Smooth muscle cell of the brain vasculature (primary cell): ENCODE measurements around the gene ETNK1.
A peak's percentile ranks its signal among the peaks of the same experiment; 100 is the strongest.
"Not testable (repeated sequence)": the region's sequence is repeated elsewhere in the genome, so short reads cannot be mapped to it uniquely, and the experiment has no call there.

ENCODE experiments used
- DNase-seq: peaks from one replicate; pipeline ENCODE4 v3.0.0-alpha.2; 2012; ENCODE audit warnings: low read depth, low spot score

Gene ETNK1

DNA sequence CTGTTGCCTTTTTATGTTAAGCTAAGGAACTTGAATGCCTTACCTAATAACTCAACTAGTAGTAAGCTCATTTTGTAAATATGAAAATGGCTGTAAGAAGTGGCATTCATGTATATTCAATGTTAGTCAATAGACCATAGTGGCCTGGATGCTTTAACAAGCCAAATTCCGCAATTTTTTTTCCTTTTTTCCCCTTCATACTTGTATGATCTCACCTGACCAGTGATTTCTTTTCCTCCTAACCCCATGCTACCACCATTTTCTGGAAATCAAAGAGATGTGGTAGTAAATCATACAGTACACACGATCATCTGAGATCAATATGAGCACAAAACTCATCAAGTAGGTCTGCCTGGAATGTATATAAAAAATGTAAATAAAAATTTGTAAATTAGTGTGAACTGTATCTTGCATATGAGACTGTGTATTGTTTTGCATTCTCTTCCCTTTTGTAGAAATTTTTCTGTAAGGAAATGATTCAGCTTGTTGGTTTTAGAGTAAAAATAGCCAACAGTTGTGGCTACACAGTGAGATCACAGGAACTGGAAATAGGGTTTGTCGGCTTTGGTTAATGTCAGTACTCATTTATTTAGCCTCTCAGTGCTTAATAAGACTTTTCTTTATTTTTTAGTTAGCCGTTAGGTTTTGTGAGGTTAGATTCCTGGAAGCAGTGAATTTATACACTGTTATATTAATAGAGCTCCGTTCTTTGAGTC lies 62.5 kb downstream of the ETNK1 start:
- DNase-seq, result no peak

DNA sequence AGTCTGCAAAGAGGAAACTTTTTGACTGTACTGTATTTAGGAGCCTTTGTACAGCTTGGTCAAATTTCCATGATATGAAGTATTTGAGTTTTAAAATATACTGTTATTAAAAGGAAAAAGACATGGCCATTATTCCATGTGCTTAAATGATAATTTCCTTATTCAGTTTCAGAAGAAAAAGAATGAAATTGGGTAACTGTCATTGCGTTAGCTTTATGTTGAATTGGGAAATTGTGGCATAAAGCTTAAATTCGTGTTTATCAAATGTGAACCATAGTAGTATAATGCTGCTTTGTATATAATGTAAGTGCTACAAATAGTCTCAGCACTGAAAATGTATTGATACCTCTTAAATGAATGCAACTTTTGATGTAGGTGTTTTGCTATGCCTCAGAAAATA lies 64.9 kb downstream of the ETNK1 start:
- DNase-seq, result no peak

DNA sequence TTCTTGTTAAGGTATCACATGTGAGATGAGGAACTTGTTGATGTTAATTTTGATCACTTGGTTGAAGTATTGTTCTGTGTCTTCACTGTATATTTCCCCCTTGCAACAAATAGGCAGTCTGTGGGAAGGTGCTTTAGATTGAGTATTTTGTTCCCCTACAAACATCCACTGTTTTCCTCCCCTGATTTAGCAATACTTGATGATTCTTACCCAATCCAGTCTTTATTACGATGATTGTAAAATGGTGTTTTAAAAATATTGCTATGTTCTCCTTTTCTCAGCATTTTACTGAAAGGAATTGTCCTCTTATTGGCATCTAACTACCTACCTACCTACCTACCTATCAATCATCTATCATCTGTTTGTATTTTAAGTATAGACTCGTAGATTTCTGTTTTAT lies 66.3 kb downstream of the ETNK1 start:
- no peak for DNase-seq

DNA sequence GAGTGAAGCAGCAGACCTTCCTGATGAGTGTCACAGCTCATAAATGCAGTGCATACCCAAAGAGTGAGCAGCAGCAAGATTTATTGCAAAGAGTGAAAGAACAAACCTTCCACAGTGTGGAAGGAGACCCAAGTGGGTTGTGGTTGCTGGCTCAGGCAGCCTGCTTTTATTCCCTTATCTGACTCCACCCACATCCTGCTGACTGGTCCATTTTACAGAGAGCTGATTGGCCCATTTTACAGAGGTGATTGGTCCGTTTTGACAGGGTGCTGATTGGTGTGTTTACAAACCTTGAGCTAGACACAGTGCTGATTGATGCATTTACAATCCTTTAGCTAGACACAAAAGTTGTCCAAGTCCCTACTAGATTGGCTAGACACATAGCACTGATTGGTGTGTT lies 67.5 kb downstream of the ETNK1 start:
- not testable (repeated sequence) for DNase-seq

DNA sequence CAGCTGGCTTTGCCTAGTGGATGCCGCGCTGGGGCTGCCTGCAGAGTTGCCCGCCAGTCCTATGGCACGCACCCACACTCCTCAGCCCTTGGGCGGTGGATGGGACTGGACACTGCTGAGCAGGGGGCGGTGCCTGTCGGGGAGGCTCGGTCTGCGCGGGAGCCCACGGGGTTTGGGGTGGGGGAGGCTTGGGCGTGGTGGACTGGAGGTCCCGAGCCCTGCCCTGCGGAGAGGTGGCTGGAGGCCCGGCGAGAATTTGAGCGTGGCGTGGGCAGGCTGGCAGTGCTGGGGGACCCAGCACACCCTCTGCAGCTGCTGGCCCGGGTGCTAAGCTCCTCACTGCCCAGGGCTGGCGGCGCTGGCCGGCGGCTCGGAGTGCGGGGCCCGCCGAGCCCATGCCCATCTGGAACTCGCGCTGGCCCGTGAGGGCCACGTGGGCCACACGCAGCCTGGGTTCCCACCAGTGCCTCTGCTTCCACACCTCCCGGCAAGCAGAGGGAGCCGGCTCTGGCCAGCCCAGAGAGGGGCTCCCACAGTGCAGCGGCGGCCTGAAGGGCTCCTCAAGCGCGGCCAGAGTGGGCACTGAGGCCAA lies 68.1 kb downstream of the ETNK1 start:
- DNase-seq, result no peak

DNA sequence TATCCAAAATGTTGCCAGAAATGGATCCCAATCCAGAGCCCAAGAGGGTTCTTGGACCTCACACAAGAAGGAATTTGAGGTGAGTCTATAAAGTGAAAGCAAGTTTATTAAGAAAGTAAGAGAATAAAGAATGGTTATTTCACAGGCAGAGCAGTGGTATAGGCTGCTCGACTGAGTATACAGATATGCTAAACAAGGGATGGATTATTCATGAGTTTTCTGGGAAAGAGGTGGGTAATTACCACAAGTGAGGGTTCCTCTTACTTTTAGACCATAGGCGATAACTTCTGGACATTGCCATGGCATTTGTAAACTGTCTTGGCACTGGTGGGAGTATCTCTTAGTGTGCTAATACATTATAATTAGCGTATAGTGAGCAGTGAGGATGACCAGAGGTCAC lies 73.6 kb downstream of the ETNK1 start:
- DNase-seq, result no peak

DNA sequence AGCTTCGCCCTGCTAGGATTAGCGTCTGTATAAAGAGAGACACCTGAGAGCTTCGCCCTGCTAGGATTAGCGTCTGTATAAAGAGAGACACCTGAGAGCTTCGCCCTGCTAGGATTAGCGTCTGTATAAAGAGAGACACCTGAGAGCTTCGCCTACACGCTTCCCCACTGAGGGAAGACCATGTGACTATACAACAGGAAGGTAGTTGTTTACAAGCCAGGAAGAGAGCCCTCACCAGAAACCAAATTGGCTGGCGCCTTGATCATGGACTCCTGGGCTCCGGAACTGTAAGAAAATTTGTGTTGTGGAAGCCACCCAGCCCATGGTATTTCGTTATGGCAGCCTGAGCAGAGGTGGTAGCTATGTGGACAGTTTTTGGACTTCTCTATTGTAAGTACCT lies 74.7 kb downstream of the ETNK1 start:
- not testable (repeated sequence) for DNase-seq

DNA sequence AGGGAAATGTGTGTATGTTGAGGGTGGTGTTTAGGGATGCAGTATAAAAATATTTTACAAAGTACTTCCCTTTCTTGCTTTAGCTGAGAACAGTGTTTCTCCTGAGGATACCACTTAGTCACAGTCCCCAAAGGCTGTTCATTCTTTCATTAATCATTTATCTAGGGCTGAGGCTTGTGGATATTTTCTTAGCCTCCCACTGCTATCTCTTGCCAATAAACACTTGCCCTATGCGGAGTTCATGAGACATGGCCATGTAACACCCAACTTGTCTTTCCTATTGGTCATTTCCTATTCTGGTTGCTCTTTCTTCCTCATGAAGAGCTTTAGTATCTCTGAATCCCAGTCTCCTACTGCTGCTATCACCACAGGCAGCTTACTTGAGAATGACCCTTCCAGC lies 75.1 kb downstream of the ETNK1 start:
- DNase-seq, result peak; percentile 61

DNA sequence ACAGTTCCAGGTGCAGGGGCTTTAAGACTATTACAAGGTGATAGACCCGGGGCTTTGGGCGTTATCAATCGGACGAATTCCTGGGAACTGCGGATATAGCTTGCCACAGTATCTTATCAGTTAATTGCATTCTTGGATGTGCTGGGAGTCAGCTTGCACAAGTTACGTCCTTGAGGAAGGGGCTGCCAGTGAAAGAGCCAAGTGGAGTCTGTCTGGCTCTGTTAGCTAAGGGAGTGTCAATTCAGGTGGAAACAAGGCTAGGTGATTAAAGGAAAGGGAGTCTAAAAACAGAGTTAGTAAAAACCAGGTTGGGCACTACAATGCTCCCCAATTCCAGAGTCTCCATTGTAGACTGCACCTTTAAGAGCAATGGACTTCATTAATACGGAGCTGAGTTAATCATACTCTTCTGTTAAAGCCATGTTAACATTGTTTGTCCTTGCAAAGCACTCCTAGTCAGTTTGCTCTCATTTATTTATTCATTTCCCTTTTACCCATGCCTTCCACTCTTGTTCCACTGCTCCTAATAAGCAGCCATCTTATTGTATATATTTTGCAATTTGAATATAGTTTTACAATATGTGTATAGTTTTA lies 76.3 kb downstream of the ETNK1 start:
- DNase-seq, result not testable (repeated sequence)

DNA sequence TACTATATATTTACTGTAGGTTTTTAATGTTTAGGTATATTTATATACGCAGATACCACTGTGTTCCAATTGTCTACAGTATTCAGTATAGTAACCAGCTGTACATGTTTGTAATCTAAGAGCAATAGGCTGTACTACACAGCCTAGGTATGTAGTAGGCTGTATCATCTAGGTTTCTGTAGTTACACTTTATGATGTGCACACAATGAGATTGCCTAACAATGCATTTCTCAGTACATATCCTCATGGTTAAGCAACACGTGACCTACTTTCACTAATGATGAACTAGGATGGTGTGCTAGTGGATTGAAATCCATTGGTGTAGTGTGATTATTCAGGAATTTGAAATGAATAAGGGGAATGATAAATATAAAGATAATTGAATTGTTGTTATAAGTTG lies 77.7 kb downstream of the ETNK1 start:
- DNase-seq, result no peak

DNA sequence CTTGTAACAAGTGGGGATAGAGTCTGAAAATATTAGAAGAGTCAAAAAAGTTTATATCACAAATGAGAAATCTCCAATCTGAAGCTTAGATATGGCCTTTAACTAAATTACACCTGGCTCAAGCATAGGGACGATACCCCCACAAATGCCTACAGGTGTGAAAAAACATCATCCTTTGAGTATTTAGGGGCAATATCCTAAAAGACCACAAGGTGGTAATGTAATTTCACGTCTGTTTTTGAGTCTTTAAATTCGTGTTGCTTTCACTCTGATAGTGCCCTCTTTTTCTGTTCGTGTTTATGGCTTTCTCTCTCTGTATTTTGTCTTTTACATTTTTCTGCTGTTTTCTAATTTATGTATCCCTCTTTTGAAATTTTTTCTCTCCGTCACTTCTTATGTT lies 84.3 kb downstream of the ETNK1 start:
- no peak for DNase-seq

DNA sequence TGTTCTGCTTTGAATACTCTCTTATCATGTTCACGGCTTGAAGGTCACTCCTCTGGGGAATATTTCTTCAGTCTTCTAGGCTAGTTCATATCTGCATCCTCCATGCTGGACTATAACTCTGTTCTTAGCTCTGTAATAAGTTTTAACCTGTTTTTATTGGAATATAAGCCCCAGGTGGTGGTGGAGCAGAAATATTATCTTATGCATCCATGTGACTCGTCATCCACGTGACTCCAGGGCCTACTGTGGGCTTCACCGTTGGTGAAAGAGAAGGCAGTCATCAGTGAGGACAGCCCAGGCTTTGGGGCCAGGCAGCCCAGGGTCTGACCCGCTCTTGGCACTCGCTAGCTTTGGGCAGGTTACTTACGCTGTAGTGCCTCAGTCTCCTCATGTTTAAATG lies 87.1 kb downstream of the ETNK1 start:
- DNase-seq, result no peak

DNA sequence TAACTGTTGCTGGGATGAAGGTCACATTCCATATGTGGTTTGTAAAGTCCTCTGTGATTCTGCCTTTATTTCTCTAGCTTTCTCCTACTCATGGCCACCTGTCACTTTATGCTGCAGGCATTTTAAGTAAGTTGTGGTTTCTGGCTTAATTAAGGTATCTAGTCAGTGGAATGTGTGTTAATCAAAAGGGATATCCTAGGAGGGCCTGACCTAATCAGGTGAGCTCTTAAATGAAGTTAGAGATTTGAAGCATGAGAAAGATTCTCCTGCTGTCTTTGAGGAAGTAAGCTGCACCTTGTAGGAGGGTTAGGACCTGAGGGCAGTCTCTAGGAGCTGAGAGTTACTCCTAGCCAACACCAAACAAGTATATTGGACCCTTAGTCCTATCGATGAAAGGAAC lies 90.3 kb downstream of the ETNK1 start:
- DNase-seq, result no peak

DNA sequence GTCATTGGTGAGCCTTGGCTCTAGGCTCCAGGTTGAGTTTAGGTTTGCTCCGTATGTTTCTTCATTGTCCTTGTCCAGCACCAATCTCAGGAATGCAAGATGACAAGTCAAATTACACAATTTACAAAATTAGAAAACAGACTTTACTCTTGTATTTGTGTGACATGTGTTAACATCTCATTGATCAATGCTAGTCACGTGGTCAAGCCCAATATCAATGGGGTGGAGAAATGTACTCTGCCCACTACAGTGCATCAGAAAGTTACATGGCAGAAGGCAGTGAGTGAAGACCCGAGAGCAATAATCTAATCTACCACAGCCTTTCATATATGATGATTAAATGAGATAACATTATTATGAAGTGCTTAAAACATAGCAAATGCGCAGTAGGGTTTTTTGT lies 94.8 kb downstream of the ETNK1 start:
- DNase-seq, result no peak

DNA sequence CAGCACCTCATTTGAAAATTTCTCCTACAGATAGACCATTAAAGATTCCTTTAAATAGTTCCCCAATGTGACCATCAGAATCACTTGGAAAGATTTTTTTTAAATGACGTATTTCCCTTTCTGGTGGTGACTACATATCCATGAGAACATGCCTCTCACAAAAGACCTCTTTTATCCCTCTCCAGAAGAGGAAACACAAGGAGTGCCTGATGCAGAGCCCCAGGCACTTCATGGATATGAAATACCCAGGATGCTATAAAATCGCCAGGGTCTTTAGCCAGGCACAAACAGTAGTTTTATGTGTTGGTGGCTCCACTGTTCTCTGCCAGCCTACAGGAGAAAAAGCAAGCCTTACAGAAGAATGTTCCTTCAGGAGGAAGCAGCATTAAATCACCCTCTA lies 97.1 kb downstream of the ETNK1 start:
- DNase-seq, result no peak

DNA sequence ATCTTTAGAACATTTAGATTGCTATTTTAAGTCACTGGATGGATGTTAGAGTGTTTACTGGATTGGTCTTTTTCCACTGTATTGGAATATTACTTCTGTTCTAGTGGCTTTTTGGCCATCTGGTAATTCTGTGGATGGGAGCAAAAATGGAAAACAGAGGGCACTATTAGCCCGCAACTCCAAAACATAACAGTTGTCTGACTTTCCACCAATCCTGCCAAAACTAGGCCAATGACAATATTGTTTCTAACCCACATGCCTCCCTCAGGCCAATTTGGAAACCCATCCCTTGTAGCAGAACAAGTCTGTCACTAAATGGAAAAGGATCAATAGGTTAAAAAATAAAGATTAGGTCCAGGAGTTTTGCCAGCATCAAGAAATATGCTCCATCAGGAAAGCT lies 97.8 kb downstream of the ETNK1 start:
- DNase-seq, result no peak

DNA sequence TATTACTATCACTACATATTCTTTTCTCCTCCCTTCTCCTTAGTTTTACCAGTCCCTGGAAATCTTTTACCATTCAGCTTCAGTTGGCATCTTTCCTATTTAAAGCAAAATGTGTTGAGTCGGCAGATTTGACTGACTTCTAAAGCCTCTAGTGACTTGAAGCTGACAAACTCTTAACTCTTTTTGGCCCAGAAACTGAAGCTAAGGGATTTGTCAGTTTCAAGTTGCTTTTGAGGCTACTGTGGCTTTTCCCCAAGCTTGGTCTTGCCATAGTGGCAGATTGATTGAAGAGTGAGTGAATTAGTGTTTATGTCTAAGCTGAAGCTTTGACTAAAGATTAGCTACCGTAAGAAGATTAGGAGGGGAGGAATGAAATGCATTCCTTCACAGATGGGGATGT lies 104.0 kb downstream of the ETNK1 start:
- DNase-seq, result no peak

DNA sequence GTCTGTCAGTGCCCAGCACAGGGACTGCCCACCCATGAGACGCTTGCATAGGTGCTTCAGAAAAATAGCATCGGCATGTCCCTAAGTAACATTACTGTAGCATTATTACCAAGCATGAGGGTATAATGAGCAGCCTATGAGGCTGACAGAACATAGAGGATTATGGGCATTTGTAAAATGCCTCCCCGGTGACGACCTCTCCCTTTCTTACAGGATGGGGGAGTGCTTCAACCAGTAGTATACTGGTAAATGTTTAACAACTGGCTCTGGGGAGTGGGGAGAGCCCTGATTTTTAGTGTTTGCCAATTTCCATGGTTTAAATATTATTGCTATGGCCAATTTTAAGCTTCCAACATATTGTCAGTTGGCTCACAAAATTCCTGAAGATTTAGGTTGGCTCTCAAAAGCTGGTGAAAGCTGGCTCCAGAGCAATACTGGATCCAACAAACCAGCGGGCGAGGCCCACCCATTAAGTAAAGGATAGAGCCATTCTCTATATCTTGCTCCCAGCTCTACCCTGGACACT lies 104.5 kb downstream of the ETNK1 start:
- no peak for DNase-seq

DNA sequence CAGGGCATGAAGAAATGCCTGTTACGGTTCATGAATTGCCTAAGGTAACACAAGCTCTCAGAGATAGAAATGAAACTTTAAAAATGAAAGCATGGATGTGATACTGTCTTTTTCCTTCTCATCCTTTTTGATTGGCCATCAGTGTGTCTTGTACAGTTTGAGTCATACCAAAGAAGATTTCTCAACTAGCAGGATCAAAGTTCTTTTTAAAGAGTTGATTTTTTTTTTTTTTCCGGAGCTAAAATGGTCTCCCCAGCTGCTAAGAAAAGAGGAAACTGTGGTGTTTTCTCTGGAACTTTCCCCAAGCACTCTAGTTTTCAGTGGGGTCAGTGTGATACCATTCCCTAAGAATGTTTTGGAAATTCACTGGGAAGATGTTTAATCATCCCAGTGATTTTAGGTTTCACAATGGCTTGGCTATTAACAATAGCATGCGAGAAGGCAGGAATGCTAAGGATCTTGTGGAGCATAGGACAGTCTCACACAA lies 105.0 kb downstream of the ETNK1 start:
- no peak for DNase-seq

DNA sequence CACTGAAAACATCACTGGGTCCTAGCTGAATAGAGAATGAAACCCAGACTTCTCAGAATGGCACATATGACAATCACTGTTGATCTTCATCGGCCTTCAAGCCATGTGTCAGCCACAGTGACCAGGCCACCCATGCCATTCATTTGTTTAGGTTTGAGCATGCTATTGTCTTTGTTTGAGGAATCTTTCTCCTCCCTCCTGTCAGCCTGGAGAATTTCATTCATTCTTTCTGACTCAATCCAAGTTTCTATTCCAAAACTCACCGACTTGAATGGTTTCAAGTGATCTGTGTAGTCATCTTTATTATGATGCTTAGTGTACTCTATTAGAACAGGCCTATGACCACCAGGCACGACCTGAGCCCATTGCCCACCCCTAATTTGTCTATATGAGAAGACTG lies 106.3 kb downstream of the ETNK1 start:
- no peak for DNase-seq

DNA sequence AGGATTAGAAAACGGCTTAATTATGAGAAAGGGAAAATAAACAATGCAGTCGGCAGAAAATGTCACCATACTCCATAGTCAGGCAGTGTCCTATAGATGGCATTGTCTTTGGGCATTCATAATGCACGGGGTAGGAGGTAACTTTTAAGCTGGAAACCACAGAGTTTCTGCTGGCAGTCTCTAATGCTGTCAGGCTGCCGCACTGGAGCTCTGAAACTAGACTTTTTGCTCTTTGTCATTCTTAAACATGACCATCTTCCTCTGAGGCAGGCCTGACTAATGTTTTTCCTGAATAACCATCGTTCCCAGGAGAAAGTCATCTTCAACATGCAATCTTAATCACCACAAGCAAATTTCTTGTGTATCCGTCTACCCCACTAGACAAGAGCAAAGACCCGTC lies 108.8 kb downstream of the ETNK1 start:
- no peak for DNase-seq

DNA sequence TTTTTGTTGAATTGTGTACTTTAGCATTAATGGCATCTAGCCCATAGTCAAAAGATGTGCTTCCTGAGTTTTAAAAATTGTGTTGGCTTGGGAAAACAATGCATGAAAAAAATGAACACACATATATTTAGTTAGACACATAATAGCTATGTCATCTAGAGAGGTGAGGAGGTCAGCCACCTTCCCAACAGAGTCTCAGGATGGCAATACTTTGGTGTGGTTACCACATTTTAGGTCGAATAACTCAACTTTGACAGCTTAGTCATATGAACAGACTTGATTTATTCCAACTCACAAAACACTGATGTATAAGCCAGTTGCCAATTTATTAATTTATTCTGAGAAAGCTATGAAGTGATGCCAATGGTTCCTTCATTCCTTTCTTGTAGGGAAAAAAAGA lies 114.0 kb downstream of the ETNK1 start:
- DNase-seq, result no peak
